ENCODE data around the gene C10orf90.

The C10orf90 gene

DNA sequence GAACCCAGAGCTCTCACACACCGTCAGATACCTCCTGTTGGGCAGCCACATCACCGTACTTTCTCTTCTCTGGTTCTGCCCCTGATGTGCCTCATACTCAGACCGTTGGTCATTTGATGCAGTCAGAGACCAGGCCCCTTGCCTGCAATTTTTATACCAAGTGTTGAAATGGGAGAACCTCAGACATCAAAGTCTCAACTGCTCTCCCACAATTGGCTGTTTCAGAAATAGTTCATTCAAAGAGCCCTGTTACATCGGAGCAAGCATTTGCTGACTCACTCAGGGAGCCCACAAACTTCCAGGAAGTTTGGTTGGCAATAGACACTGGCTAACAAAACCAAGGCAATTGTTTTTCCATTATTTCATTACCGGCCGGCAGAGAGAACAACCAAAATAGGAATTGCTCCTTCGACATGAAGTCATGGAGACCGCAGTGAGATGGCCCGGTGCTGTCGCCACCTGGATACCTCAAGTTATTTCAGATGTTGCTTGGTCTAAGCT, 248.7 kb downstream of the C10orf90 start:
- Mint-ChIP-seq H3K36me3 (ENCODE audit: low read depth) (no peaks in the 10 kb centered on the region), H3K9me3 (peaks cover 14% of the 10 kb centered on the region), H3K4me3 (no peak overlapping the region), H3K4me1 (ENCODE audit: low read depth) (no peaks in the 10 kb centered on the region), H3K27me3 (peaks cover 4% of the 10 kb centered on the region), H3K27ac (no peak overlapping the region)
- intact Hi-C loops (cut with micrococcal nuclease) = no loop called here

DNA sequence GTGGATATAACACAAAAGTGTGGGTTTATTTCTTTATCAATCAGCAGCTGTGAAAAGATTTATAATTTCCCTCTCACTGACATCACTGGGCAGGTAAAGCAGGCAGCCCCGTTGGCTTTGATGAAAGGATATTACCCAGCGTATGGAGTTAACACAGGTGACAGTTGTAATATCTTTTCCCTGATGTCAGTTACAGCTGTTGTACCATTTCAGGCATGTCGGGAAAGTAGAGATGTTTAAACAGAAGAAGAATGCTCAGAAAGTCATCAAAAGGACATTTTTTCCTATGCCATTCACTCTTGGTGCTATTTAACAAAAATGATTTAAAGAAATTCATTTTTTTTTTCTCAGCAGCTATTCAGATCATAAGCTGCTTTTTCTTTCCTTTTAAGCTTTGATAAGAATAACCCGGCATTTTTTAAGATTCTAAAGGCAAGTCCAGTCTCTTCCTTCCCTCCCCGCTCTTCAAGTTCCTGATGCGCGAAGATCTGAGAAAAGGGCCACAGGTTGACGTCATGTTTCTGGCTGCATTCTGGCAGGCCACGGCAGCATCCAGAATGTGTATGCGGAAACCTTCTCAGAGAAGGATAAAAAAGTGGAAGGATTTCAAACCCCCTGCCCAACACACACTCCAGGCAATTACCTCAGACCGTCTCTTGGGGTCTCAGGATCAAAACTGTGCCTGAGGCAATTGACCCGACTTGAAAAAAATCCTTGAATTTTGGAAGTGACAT, 249.8 kb downstream of the C10orf90 start:
- Mint-ChIP-seq H3K27ac (no peak overlapping the region), H3K9me3 (peaks cover 24% of the 10 kb centered on the region), H3K36me3 (ENCODE audit: low read depth) (no peaks in the 10 kb centered on the region), H3K27me3 (peaks cover 4% of the 10 kb centered on the region), H3K4me1 (ENCODE audit: low read depth) (no peaks in the 10 kb centered on the region), H3K4me3 (no peak overlapping the region)
- intact Hi-C loops (cut with micrococcal nuclease) = no loop called here

DNA sequence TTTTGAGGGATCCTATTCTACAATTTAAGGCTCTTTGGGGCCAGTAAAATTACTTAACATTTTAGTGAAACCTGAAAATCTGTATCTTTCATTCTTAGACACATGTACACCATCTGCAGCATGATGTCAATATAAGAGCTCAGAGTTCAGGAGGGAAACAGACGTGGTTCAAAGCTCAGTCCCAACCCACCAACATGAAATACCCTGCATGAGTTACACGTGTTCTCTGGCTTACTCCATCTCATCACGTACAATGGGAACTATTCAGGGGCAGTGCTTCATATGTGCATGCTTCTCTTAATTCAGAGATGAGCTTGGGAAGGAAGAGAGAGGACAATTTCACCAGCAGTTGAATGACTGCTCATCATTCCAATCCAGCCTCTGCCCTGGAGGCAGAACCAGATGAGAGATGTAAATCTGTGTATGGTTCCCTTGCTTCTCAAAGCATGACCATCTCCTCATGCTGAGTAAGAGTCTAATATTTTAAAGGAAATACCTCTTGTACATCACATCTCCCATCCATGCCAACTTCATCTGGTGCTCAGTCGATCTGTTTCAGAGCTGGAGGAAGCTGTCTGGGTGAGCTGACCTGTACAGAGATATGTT, 253.2 kb downstream of the C10orf90 start:
- no peaks in the 10 kb centered on the region for H3K4me1 Mint-ChIP-seq (ENCODE audit: low read depth)
- H3K4me3 Mint-ChIP-seq = no peak overlapping the region
- peaks cover 4% of the 10 kb centered on the region for H3K27me3 Mint-ChIP-seq
- intact Hi-C loops (cut with micrococcal nuclease) = no loop called here
- H3K27ac Mint-ChIP-seq = no peak overlapping the region
- no peaks in the 10 kb centered on the region for H3K36me3 Mint-ChIP-seq (ENCODE audit: low read depth)
- H3K9me3 Mint-ChIP-seq = peaks cover 15% of the 10 kb centered on the region

DNA sequence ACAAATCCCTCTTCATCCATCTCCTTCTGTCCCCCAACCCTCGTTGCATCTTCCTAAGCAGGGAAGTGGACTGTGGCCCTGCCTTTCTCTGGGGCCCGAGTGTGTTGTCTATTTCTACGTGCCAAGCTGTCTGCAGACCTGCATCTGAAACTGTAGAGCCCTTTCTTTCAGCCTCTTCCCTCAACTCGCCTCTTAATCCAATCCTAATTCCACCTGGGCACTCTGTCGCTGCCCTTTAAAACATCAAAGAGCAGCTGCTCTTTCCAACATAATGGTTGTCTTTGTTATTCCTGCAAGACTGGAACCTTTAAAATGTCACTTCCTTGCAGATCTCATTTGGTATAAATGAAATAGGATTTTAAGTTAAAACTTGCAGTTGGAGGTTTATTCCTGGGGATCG, 260.7 kb downstream of the C10orf90 start:
- Mint-ChIP-seq H3K27ac (no peak overlapping the region), H3K9me3 (no peaks in the 10 kb centered on the region), H3K36me3 (ENCODE audit: low read depth) (no peaks in the 10 kb centered on the region), H3K4me1 (ENCODE audit: low read depth) (no peaks in the 10 kb centered on the region), H3K27me3 (peaks cover 5% of the 10 kb centered on the region), H3K4me3 (no peak overlapping the region)
- intact Hi-C loops (cut with micrococcal nuclease) = no loop called here

DNA sequence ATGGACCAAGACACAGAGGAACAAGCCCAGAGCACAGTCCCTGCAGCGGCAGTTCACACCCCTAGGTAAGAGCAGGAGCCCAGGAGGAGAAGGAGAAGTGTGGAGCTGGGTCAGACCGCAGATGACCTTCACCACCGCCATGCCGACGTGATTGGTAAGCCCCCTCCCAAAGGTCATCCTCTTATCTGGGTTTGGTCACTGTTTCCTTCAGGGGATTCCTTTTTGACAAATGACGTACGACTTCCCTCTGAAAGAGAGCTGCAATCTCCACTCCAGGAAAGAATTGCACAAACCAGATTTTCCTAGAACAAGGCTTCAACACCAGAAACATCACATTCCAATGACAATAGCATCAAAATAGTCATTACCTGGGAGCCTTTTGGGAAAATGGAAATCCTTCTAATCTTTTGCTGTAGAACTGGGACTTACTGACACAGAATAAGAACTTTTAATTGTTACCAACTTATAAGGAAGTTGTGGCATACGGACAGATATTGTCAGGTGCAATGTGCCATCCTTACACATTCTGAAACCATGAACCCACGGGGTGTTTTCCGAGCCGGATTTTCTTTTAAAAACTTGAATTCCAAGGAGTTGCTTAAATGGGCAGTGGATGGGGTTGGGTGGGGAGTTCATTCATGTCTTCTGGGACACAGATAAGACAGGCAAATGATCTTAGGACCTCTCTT, 261.4 kb downstream of the C10orf90 start:
- H3K4me1 Mint-ChIP-seq (ENCODE audit: low read depth) = no peaks in the 10 kb centered on the region
- peaks cover 5% of the 10 kb centered on the region for H3K27me3 Mint-ChIP-seq
- no peak overlapping the region for H3K27ac Mint-ChIP-seq
- intact Hi-C loops (cut with micrococcal nuclease) = no loop called here
- no peak overlapping the region for H3K4me3 Mint-ChIP-seq
- no peaks in the 10 kb centered on the region for H3K36me3 Mint-ChIP-seq (ENCODE audit: low read depth)
- H3K9me3 Mint-ChIP-seq = no peaks in the 10 kb centered on the region

DNA sequence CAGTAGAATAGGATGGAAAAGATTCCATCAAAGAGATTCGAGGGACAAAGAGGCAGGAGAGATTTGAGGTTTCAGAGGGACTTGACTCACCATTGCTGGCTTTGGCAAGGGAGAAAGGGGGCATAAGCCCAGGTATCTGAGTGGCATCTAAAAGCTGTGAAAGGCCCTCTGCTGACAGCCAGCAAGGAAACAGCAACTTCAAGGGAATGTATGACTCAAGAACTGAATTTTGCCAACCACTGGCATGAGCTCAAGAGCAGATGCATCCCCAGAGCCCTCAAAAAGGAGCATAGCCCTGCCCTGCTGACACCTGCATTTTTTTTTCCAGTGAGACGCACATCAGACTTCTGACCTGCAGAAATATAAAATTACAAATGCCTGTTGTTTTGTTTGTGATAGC, 262.7 kb downstream of the C10orf90 start:
- H3K4me1 Mint-ChIP-seq (ENCODE audit: low read depth) = no peaks in the 10 kb centered on the region
- no peaks in the 10 kb centered on the region for H3K36me3 Mint-ChIP-seq (ENCODE audit: low read depth)
- no peaks in the 10 kb centered on the region for H3K9me3 Mint-ChIP-seq
- H3K27me3 Mint-ChIP-seq = peaks cover 5% of the 10 kb centered on the region
- no peak overlapping the region for H3K4me3 Mint-ChIP-seq
- no peak overlapping the region for H3K27ac Mint-ChIP-seq
- intact Hi-C loops (cut with micrococcal nuclease) = no loop called here

DNA sequence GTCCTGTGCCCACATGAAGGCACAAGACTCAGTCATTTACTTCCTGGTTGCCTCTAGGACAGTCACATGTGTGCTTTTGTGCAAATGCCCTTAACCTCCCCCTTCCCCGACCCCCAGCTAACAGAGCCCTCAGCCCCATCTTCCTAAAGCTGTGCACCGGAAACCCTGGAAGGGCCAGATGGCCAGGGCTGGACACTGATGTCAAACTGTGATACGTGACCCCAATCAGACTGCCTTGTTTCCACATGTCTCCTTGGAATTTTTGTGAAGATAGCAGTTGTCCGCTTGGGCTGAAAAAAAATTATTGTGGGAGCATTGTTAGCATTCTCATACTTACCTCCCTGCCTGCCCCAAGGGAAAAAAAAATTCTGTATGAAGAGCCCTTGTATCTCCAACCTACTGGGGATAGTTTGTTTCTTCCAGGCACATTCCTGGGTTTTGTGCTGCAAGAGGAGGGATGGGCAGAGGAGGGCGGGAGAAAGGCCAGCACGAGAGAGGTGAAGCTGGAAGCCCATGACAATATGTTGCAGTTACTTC, 265.2 kb downstream of the C10orf90 start:
- no peaks in the 10 kb centered on the region for H3K36me3 Mint-ChIP-seq (ENCODE audit: low read depth)
- intact Hi-C loops (cut with micrococcal nuclease) = no loop called here

DNA sequence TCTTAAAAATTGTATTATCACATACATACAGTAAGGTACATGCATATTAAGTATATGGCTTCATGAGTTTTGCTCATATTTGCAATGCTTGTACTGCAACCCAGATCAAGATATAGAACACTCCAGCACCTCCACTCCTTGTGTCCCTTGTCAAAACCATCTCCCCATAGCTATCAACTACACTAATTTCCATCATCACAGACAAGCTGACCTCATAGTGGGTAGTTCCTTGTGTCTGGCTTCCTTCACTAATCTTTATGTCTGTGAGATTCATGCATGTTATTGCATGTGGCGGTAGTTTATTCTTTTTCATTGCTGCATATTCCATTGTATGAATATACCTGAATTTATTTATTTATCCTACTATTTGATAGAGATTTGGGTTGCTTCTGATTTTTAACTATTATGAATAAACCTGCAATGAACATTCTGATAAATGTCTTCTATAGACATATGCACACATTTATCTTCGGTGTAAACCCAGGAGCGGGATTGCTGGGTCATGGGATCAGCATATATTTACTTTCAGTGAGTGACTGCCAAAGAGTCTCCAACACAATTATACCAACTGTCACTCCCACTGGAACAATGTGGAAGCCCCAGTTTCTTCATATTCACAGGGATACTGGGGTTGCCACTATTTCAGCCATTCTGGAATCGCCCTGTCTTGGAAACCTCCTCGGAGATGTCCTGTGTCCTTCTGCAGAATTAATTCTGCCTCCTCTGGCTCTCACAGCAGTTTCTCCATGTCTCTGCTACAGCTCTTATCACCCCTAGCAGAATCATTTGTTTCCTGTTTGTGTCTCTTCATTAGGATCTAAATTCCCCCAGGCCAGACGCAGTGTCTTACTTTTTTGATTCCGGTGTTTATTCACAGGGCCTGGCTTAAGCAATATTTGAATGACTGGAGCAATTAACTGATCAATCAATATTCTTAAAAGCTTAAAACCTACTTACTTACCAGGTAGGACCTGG, 267.5 kb downstream of the C10orf90 start:
- Mint-ChIP-seq H3K4me3 (no peak overlapping the region), H3K27ac (no peak overlapping the region), H3K36me3 (ENCODE audit: low read depth) (no peaks in the 10 kb centered on the region), H3K9me3 (no peaks in the 10 kb centered on the region), H3K27me3 (peaks cover 4% of the 10 kb centered on the region), H3K4me1 (ENCODE audit: low read depth) (no peaks in the 10 kb centered on the region)
- intact Hi-C loops (cut with micrococcal nuclease) = no loop called here

More for the DNA sequence above, 265.2 kb downstream of the C10orf90 start:
- peaks cover 6% of the 10 kb centered on the region for H3K27me3 Mint-ChIP-seq
- no peak overlapping the region for H3K4me3 Mint-ChIP-seq
- H3K27ac Mint-ChIP-seq = no peak overlapping the region
- no peaks in the 10 kb centered on the region for H3K9me3 Mint-ChIP-seq
- no peaks in the 10 kb centered on the region for H3K4me1 Mint-ChIP-seq (ENCODE audit: low read depth)

DNA sequence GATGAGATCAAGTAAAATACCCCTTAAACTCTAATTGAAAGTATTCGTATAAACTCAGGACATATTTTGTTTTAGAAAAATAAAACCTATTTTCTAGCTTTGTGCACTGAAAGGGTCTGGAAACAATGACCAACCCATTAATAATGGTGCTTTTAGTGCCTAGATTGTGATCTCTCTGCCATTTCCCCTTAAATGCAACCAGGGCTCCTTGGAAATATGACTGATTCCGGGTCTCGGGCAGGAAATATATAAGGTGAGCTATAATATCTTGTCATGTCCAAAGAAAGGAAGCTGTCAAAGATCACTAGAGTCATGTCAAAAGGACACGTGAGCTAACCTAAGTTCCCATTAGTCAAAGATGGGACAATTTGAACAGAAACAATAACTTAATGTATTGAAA, 269.9 kb downstream of the C10orf90 start:
- Mint-ChIP-seq H3K27me3 (peaks cover 4% of the 10 kb centered on the region), H3K36me3 (ENCODE audit: low read depth) (no peaks in the 10 kb centered on the region), H3K4me3 (no peak overlapping the region), H3K4me1 (ENCODE audit: low read depth) (no peaks in the 10 kb centered on the region), H3K9me3 (no peaks in the 10 kb centered on the region), H3K27ac (no peak overlapping the region)
- intact Hi-C loops (cut with micrococcal nuclease) = no loop called here

DNA sequence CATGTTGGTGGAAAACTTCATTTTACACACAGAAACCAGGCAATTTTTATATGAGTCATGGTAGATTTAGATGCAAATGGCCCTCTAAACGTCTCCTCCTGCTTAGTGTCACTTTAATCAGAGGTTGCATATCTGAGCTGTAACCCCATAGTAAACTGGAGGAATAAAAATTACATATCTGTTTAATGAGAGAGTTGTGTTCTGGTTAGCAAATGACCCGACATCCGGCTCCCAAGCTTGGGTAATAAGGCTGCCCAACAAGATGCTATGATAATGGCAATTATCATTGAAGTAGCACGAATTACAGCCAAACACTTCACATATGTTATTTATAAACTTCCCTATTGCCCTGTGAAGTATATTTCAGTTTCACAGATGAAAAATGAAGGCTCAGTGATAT, 271.6 kb downstream of the C10orf90 start:
- Mint-ChIP-seq H3K9me3 (no peaks in the 10 kb centered on the region), H3K27me3 (peaks cover 4% of the 10 kb centered on the region), H3K36me3 (ENCODE audit: low read depth) (no peaks in the 10 kb centered on the region), H3K4me1 (ENCODE audit: low read depth) (no peaks in the 10 kb centered on the region), H3K4me3 (no peak overlapping the region), H3K27ac (no peak overlapping the region)
- intact Hi-C loops (cut with micrococcal nuclease) = no loop called here

DNA sequence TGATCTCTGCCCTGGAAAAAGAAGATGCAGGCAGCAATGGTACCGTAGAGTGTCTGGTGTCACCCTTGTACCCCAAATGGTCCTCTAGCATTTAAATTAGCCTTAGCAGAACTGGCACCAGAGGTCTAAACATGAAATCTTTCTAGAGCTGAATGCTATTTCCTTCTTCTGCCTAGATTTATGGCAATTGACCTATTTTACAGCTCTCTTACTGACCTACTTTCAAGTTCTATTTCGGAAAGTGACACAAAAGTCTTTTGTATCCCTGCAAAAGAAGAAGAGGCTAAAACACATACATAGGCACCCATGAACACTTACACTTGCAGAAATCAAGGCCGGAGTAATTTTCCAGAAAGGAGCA, 272.1 kb downstream of the C10orf90 start:
- H3K9me3 Mint-ChIP-seq = no peaks in the 10 kb centered on the region
- no peaks in the 10 kb centered on the region for H3K4me1 Mint-ChIP-seq (ENCODE audit: low read depth)
- no peak overlapping the region for H3K4me3 Mint-ChIP-seq
- peaks cover 4% of the 10 kb centered on the region for H3K27me3 Mint-ChIP-seq
- no peaks in the 10 kb centered on the region for H3K36me3 Mint-ChIP-seq (ENCODE audit: low read depth)
- H3K27ac Mint-ChIP-seq = no peak overlapping the region
- intact Hi-C loops (cut with micrococcal nuclease) = no loop called here

DNA sequence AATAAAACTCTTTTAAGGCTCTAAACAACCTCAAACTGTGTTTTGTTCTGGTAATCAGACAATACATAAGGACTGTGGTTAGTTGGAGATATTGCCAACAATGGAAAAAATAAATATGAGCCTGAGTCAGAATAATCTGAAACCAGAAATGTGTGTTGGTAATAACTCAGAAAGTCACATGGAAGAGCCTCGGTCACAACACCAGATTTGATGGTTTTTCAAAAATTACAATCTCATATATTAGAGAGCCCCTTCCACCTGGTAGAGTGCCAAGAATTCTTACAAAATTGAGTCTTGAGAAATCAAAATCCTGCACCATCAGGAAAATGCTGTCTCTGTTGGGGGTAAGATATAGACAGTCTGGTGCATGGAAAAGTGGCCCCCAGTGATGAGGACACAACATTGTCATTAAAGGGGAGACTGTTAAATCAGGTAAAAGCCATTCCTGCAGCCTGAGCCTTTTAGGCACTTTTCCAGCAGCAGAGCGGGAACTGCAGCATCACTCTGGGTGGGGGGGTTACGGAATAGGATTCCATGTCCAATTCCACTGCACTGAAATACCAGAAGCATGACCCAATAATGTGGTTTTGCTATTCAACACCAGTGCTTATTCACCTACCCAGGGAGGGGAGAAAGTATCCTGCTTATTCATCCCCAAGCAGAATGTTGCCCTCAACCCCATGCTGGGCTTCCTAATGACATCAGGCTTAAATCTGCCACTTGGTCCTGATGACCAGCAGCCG, 272.7 kb downstream of the C10orf90 start:
- Mint-ChIP-seq H3K27me3 (peaks cover 4% of the 10 kb centered on the region), H3K4me3 (no peak overlapping the region), H3K36me3 (ENCODE audit: low read depth) (no peaks in the 10 kb centered on the region), H3K27ac (no peak overlapping the region), H3K9me3 (no peaks in the 10 kb centered on the region), H3K4me1 (ENCODE audit: low read depth) (no peaks in the 10 kb centered on the region)
- intact Hi-C loops (cut with micrococcal nuclease) = no loop called here

DNA sequence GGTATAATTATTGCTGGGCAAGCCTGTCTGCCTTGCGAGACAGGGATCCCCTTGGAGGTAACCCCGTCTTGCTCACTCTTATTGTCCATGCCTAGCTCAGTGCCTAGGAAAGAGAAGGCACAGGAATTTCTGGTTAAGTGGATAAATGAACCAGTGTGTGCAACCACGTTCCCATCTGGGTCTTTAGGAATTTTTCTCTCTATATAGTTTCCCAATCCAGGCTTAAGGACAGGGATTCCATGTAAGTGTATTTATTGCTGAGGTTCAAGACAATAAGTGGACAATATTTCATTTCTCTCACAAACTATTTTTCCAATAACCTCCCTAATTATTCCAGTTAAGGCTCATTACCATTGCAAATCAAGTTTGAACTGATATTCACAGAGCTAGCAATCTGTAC, 273.3 kb downstream of the C10orf90 start:
- Mint-ChIP-seq H3K36me3 (ENCODE audit: low read depth) (no peaks in the 10 kb centered on the region), H3K27ac (no peak overlapping the region), H3K9me3 (no peaks in the 10 kb centered on the region), H3K27me3 (peaks cover 5% of the 10 kb centered on the region), H3K4me1 (ENCODE audit: low read depth) (no peaks in the 10 kb centered on the region), H3K4me3 (no peak overlapping the region)
- intact Hi-C loops (cut with micrococcal nuclease) = no loop called here
